Endothelial cell of umbilical vein (primary cell): ENCODE measurements around the gene MYMK. TPM values are rescaled to one million over a fixed set of nuclear protein-coding genes. Genes with fewer than 3 reads are reported as not detected.

Experiments
- BruUV-seq: library from RNA; stranded (reverse); fragments of 400-500 nt; replicated peaks from 2 replicates; lab custom pipeline; 2021; lab: Mats Ljungman, UMichigan
- CTCF ChIA-PET: fragments of 300-600, 350-600 bp; sonication (Branson Sonifier 250); formaldehyde crosslinking; loops from one replicate; lab custom pipeline; 2021; ENCODE audit warnings: antibody characterized with exemption, inconsistent platforms; lab: Charles Lee
- POLR2A ChIA-PET: fragments of 300-600, 350-600 bp; sonication (Branson Sonifier 250); formaldehyde crosslinking; loops from one replicate; lab custom pipeline; 2021; ENCODE audit warnings: antibody characterized with exemption, inconsistent platforms; lab: Charles Lee
- DNase-seq: peaks from one replicate; pipeline ENCODE4 v3.0.0-alpha.2; 2011; ENCODE audit warnings: low read depth, low spot score
- FAIRE-seq: peaks from 2 replicates; lab custom pipeline; 2011; peaks lifted over from hg19 to GRCh38; lab: Jason Lieb, UNC
- H2AFZ ChIP-seq: 2 replicates; pipeline ENCODE4 v1.6.0; 2012; ENCODE audit warnings: low read depth, low read length, control low read depth, inconsistent platforms
- H3K27ac ChIP-seq: 2 replicates; pipeline ENCODE4 v1.5.1; 2011; ENCODE audit warnings: low read depth, mild to moderate bottlenecking, control low read depth, low read length, moderate library complexity; ENCODE audit not compliant: insufficient read depth
- H3K27me3 ChIP-seq, 2 experiments: 2 replicates each; pipeline versions ENCODE4 v1.6.0 to v1.6.1; 2011; ENCODE audit warnings: low read length in 2 of 2, mixed read lengths in 1 of 2; ENCODE audit not compliant: control insufficient read depth in 2 of 2, insufficient read depth in 2 of 2
- H3K36me3 ChIP-seq, 2 experiments: 2 replicates in 1 of 2; 3 replicates in 1 of 2; pipeline ENCODE4 v1.5.1; 2011; ENCODE audit warnings: low read length in 2 of 2, mild to moderate bottlenecking in 1 of 2, moderate library complexity in 1 of 2; ENCODE audit not compliant: control insufficient read depth in 2 of 2, insufficient read depth in 2 of 2; ENCODE audit errors: extremely low read depth in 1 of 2
- H3K4me1 ChIP-seq: 3 replicates; pipeline ENCODE4 v1.5.1; 2011; ENCODE audit warnings: mild to moderate bottlenecking, low read length; ENCODE audit not compliant: control insufficient read depth, insufficient read depth; ENCODE audit errors: extremely low read depth
- H3K4me2 ChIP-seq: 2 replicates; pipeline ENCODE4 v1.6.1; 2011; ENCODE audit warnings: low read length, control low read depth, mixed read lengths; ENCODE audit not compliant: insufficient read depth
- H3K4me3 ChIP-seq, 3 experiments: fragments of 200-600 bp in 1 of 3; sonication (generic), shearing (Covaris generic) in 1 of 3; replicated peaks in 1 of 3; 2 replicates each; pipeline ENCODE4 v1.5.1; 2011 to 2016; ENCODE audit warnings: control low read depth in 3 of 3, low read length in 3 of 3, mild to moderate bottlenecking in 2 of 3, inconsistent platforms in 1 of 3, low read depth in 1 of 3, moderate library complexity in 1 of 3; ENCODE audit not compliant: insufficient read depth in 1 of 3
- H3K79me2 ChIP-seq: 2 replicates; pipeline ENCODE4 v1.6.0; 2012; ENCODE audit warnings: low read length, inconsistent platforms; ENCODE audit not compliant: control insufficient read depth, insufficient read depth
- H3K9ac ChIP-seq: replicated peaks from 2 replicates; pipeline ENCODE3; 2011; ENCODE audit warnings: low read length, control low read depth; ENCODE audit not compliant: insufficient read depth; ENCODE audit errors: extremely low read depth
- H3K9me1 ChIP-seq: replicated peaks from 3 replicates; pipeline ENCODE4 v1.6.0; 2011; ENCODE audit warnings: mild to moderate bottlenecking, low read length; ENCODE audit not compliant: control insufficient read depth, insufficient read depth; ENCODE audit errors: extremely low read depth
- H3K9me3 ChIP-seq: replicated peaks from 2 replicates; pipeline ENCODE4 v1.5.1; 2012; ENCODE audit warnings: low read length, inconsistent platforms; ENCODE audit not compliant: control insufficient read depth, insufficient read depth
- H4K20me1 ChIP-seq: replicated peaks from 2 replicates; pipeline ENCODE3; 2011; ENCODE audit warnings: mild to moderate bottlenecking, low read length; ENCODE audit not compliant: control insufficient read depth, insufficient read depth; ENCODE audit errors: extremely low read depth
- EZH2 ChIP-seq: IDR thresholded peaks from 2 replicates; pipeline ENCODE4 v1.6.1; 2012; ENCODE audit warnings: borderline replicate concordance, low read depth, mild to moderate bottlenecking, moderate library complexity, low read length, inconsistent platforms; ENCODE audit not compliant: severe bottlenecking
- FOS ChIP-seq: IDR thresholded peaks from 2 replicates; pipeline ENCODE4 v1.6.1; 2011; ENCODE audit warnings: mild to moderate bottlenecking, low read length, moderate library complexity, borderline replicate concordance; ENCODE audit not compliant: insufficient read depth
- JUN ChIP-seq: IDR thresholded peaks from 2 replicates; pipeline ENCODE4 v1.6.1; 2011; ENCODE audit warnings: borderline replicate concordance, low read depth; ENCODE audit not compliant: insufficient read length, insufficient read depth
- POLR2A ChIP-seq: IDR thresholded peaks from 2 replicates; pipeline ENCODE4 v1.6.1; 2012; ENCODE audit warnings: low read depth, mild to moderate bottlenecking, control low read depth, low read length
- dilution Hi-C: fragments of 300-500 bp; cut with MboI; formaldehyde crosslinking; loops from one replicate; pipeline ENCODE4 v1.15.0; 2019; ENCODE audit warnings: low sequenced_read_pairs; ENCODE audit not compliant: extremely low pct_ligation_motif_present
- intact Hi-C: fragments of 100-400 bp; cut with micrococcal nuclease; formaldehyde crosslinking; loops from one replicate; pipeline ENCODE4 v1.10.0; 2022
- polyA plus RNA-seq, 4 experiments: library from polyadenylated mRNA; depleted of rRNA in 3 of 4; stranded (reverse) in 3 of 4; unstranded in 1 of 4; fragments of >200 nt; gene quantifications; 2 replicates each; pipeline versions ENCODE4 v1.2.1 to v1.2.3, GENCODE V29; 2011 to 2012; ENCODE audit warnings: missing spikeins in 1 of 4
- total RNA-seq: library from RNA; stranded (reverse); gene quantifications from 2 replicates; pipeline ENCODE4 v1.2.3, GENCODE V29; 2021
- TF ChIP-seq, protein P1 (sequence below), 2 donors: IDR thresholded peaks; 1 replicate in 1 of 2; 2 replicates in 1 of 2; pipeline ENCODE4 v1.5.1; 2011; ENCODE audit warnings: low read length in 2 of 2, mild to moderate bottlenecking in 2 of 2, moderate library complexity in 2 of 2, control low read depth in 1 of 2, inconsistent platforms in 1 of 2, low read depth in 1 of 2; ENCODE audit not compliant: insufficient read depth in 1 of 2; ENCODE audit errors: extremely low read depth in 1 of 2

The MYMK gene
- total and polyA plus RNA-seq, 2 donors (not counting 3 experiments of a cell fraction or from before 2014, with no cell fraction given) = not detected

DNA sequence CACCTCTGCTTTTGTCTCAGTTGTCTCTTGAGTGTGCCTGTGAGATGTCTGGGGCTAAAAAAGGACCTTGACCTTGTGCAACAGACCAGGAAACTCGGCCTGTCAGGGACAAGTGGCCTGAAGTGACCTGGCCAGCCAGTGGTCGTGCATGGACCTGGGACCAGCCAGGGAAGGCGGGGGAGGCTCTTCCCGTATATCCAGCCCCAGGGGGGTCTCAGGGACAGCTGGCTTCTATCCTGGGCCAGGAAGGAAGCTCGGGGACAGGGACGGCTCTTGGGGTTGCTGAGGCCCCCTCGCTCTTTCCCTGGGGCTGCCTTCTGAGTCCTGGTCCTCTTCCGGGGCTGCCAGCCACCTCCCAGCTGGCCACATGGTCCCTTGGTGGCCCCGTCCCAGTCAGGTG is 6.5 kb upstream of the MYMK start:
- Histone ChIP-seq H4K20me1 (no peaks in the 10 kb centered on the region), H2AFZ (no peak overlapping the region), H3K9me1 (no peaks in the 10 kb centered on the region), H3K27ac (no peak overlapping the region), H3K4me3 (no peak overlapping the region), H3K36me3 (no peaks in the 10 kb centered on the region), H3K27me3 (peaks cover 9 to 17% of the 10 kb centered on the region in 2 experiments), H3K9me3 (no peaks in the 10 kb centered on the region), H3K79me2 (no peaks in the 10 kb centered on the region), H3K4me1 (no peaks in the 10 kb centered on the region), H3K4me2 (no peak overlapping the region), H3K9ac (no peak overlapping the region)
- no TSS peak for BruUV-seq
- no peak for FAIRE-seq
- intact Hi-C loops = loop anchor here (5.0 kb wide), 1 partner anchor 251 kb away; no protein-coding TSS in a partner anchor
- dilution Hi-C loops = no loop called here
- POLR2A ChIA-PET = no interaction called here
- CTCF ChIA-PET = interaction anchor here (0.6 to 2.9 kb wide), 4 partner anchors 212 to 1920 kb away, joined by 3 to 10 read pairs (median 4); no protein-coding TSS in a partner anchor
- TF ChIP-seq EZH2 (no peak), JUN (no peak)
- DNase-seq = no peak

DNA sequence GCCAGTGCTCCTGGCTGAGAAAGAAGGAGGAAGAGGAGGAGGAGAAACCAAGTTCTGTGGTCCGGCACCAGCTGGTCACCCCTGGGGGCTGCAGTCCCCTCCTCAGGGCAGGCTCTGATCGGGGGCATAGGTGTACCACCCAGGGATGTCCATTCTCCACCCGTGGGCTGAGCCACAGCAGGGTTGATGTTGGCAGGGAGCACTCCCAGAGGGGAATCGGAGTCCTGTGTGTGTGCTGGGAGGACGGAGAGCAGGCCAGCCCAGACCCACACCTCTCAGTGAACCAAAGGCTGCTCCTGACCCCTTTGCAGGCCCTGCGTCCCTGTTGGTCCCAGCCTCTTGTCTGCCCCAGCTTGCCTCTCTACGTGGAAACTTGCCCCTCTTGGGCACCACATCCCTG is 5.1 kb upstream of the MYMK start:
- ChIA-PET POLR2A (no interaction called here), CTCF (no interaction called here)
- H4K20me1 ChIP-seq = no peaks in the 10 kb centered on the region
- FAIRE-seq (no peak), DNase-seq (no peak)
- dilution Hi-C loops = no loop called here
- H3K9me1 ChIP-seq = no peaks in the 10 kb centered on the region
- no peak overlapping the region for H2AFZ ChIP-seq
- H3K36me3 ChIP-seq = no peaks in the 10 kb centered on the region
- H3K4me3 ChIP-seq = no peak overlapping the region
- H3K9me3 ChIP-seq = no peaks in the 10 kb centered on the region
- H3K79me2 ChIP-seq = no peaks in the 10 kb centered on the region
- BruUV-seq = no TSS peak
- H3K4me2 ChIP-seq = no peak overlapping the region
- TF ChIP-seq, protein P1, sequence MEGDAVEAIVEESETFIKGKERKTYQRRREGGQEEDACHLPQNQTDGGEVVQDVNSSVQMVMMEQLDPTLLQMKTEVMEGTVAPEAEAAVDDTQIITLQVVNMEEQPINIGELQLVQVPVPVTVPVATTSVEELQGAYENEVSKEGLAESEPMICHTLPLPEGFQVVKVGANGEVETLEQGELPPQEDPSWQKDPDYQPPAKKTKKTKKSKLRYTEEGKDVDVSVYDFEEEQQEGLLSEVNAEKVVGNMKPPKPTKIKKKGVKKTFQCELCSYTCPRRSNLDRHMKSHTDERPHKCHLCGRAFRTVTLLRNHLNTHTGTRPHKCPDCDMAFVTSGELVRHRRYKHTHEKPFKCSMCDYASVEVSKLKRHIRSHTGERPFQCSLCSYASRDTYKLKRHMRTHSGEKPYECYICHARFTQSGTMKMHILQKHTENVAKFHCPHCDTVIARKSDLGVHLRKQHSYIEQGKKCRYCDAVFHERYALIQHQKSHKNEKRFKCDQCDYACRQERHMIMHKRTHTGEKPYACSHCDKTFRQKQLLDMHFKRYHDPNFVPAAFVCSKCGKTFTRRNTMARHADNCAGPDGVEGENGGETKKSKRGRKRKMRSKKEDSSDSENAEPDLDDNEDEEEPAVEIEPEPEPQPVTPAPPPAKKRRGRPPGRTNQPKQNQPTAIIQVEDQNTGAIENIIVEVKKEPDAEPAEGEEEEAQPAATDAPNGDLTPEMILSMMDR (IDR thresholded peaks at IDR 0.05; ENCODE audit: extremely low read depth in 1 of 2, insufficient read depth in 1 of 2, low read depth in 1 of 2, low read length in 2 of 2) = no peak
- TF ChIP-seq EZH2 = no peak
- TF ChIP-seq JUN = no peak
- TF ChIP-seq FOS = no peak
- no peak for TF ChIP-seq POLR2A
- H3K9ac ChIP-seq = no peak overlapping the region
- H3K27me3 ChIP-seq = peaks cover 7 to 12% of the 10 kb centered on the region in 2 experiments
- intact Hi-C loops = loop anchor here (5.0 kb wide), 1 partner anchor 252 kb away; no protein-coding TSS in a partner anchor
- H3K4me1 ChIP-seq = no peaks in the 10 kb centered on the region
- H3K27ac ChIP-seq = no peak overlapping the region
